NOMO-1 (cell line): ENCODE data around the gene RNF144A.
A peak's percentile ranks its signal among the peaks of the same experiment; 100 is the strongest.
"Not testable (repeated sequence)": the region's sequence is repeated elsewhere in the genome, so short reads cannot be mapped to it uniquely, and the experiment has no call there.

Experiments
- DNase-seq, 2 experiments: peaks; one replicate each; lab custom pipeline; 2025; ENCODE audit not compliant: unreplicated experiment in 2 of 2; lab: John Stamatoyannopoulos, UW

The RNF144A gene

DNA sequence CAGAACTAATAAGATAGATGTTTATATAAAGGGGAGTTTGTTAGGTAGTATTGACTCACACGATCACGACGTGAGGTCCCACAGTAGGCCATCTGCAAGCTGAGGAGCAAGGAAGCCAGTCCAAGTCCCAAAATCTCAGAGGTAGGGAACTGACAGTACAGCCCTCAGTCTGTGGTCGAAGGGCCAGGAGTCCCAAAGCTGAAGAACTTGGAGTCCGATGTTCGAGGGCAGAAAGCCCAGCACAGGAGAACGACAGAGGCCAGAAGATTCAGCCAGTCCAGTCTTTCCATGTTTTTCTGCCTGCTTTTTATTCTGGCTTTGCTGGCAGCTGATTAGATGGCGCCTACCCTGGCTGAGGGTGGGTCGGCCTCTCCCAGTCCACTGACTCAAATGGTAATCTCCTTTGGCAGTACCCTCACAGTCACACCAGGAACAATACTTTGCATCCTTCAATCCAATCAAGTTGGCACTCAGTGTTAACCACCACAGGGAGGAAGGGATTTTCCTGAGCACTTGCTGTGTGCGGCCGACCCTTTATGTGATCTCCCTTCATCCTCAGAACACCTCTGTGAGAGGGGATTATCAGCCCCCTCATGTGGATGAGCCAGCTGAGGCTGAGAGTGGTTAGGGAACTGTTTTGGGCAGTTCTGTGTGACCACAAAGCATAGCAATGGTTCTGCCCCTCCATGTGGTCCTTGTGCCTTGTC lies 78.3 kb downstream of the RNF144A start:
- no peak for DNase-seq

DNA sequence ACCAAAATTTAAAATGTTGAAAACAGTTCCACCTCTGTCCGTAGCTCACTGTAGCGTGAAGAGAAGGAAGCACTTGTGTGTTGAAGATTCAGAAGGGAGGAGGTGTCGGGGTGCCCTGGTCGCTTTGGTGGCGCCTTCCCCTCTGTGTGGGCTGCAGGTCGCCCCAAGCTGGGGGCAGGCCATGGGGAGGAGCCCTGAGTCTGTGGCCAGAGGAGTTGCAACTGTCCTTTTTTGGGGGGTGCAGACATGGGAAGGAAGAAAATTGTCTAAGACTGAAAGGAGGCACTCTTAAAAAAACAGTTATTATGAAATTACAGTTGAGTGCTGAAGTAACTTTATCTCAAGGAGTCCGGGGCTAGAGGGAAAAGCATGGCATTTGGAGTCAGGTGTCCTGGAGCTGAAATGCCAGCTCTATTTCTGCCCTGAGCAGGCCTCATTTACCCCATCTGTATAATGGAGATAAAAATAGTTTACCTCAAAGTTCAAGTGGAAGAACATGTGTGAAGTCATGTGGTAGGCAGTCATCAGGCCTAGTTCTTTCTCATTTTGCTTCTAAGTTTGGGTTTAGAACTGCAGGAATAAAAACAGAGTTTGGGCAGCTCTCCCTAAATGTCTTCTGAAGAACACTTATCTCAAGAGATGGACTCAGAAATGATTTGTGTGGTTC lies 82.1 kb downstream of the RNF144A start:
- DNase-seq: peak; percentile 10 to 52

DNA sequence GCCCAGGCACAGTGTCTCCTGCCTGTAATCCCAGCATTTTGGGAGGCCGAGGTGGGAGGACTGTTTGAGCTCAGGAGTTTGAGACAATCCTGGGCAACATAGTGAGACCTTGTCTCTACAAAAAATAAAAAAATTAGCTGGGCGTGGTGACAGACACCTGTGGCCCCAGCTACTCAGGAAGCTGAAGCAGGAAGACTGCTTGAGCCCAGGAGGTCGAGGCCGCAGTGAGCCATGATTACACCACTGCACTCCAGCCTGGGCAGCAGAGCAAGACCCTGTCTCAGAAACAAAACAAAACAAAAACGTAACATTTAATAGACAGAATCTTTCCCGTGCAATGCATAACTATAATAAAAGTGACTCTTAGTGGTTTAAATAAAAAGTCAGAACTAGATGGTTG lies 84.2 kb downstream of the RNF144A start:
- DNase-seq: not testable (repeated sequence)

DNA sequence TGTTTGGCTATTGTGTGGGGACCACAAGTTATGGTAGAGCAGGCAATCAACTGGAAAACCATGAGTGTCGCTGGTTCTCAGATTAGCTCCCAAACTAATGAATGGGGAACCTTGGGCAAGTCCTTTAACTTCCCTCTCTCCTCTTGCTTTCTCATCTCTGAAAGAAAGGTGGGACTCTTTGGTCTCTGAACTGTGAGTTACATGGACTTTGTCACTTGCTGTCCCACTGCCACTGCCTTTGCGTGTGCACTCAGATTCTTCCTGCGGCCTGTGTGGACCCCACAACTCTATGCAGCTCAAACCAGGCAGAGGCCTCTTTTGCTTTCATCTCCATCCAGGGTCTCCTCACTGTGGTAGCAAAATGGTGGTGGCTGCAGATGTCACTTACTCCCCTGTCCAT lies 86.7 kb downstream of the RNF144A start:
- no peak for DNase-seq

DNA sequence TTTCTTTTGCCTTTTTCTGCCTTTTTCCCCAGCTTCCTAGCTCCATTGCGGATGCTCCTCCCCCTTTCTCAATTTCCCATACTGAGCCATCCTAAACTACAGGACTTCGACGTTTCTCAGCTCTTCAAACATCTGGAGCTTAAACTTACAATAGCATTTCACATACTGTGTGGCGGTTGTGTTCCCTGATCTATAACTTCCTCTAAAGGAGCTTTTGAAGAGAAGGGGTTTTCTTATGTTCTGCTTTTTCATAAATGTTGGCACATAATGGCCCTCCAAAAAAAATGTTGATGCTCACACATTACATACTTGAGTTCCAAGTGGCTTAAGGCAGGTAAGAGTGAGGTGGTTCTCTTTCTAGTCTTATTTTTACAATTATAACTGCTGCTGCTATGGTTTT lies 87.4 kb downstream of the RNF144A start:
- DNase-seq: peak; percentile 56 to 94

DNA sequence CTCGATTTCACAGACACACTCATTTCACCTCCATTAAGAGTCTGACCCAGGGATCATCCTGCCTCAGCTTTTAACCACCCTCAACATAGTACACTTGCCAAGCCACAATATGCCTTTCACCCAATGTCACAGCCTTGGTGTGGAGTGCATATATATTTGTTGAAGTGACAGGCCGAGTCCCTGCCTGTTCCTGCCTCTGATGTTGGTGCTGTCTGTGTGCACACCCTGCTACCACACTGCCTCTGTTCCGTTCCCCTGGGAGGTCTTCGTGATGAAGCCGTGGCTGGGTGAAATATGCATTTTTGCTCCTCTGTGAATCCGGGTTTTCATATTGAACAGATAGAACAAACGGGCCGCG lies 90.3 kb downstream of the RNF144A start:
- no peak for DNase-seq

DNA sequence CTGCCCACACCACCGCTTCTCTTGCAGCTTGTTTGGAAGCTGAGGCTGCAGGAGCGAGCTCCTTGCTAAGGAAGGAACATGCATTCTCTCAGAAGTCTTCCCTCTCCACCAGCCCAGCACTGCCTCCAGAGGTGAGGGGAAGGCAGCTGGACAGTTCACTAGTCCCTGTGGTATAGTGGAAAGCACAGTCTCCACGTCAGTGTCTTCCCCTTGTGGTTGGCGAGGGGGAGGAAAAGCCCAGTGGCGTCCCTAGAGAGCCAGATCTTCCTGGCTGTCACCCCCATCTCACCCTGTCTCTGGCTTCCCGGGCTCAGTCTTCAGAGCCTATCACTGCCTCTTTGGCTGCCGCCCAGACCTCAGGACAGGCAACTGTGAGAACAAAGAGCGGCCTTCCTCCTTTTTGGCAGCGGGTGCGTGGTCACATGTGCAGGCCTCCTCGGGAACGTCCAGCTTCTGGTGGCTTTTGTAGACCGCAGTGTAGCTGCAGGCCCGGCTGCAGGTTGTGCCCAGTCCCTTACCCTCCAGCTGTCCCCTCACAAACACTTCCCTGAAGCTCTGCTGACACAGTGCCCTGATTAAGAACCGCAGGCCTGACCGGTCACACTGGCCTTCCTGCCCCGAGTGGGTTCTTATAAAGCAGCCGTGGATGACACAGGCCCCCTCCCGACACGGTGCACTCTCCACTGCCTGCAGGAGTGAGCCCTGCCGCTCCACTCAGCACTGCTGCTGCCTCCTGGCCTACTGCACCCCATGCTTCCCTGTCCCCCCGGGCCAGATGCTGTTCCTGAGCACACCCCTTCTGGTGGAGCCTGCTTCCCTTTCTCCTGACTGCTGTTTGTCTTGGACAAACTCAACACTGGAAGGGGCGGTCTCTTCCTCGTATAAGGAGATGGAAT lies 90.9 kb downstream of the RNF144A start:
- DNase-seq: peak; percentile 13 to 21

DNA sequence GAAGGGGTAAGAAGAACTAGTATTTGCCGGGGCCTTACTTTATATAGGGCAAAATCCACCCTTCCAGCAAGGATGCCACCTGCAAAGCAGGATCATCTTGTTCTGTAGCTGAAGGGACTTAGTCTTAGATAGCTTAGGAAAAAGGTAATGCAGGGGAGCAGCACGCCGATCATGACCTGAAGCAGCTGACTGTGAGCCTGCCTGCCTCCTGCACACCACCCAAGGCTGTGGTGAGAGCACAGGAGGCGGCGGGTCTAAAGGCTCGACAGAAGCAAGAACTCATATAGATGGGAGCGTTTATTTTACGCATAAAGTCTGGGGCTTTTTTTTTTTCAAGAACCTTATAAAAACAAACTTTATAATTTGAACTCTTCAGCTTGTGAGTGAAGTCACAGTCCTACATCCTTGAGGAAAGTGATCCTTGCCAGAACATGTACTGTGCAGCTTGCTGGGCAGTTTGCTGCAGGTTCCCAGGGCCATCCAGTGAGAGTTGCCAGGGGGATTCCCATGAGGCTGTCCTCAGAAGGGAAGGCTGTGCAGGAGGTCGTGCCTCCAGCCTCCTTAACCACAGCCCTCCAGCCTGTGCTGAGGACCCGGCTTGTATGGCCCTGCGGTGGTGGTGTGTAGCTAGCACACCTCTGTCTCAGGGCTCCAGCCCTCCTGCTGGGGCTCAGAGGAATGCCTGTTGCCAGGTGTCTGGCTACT lies 92.1 kb downstream of the RNF144A start:
- no peak for DNase-seq

DNA sequence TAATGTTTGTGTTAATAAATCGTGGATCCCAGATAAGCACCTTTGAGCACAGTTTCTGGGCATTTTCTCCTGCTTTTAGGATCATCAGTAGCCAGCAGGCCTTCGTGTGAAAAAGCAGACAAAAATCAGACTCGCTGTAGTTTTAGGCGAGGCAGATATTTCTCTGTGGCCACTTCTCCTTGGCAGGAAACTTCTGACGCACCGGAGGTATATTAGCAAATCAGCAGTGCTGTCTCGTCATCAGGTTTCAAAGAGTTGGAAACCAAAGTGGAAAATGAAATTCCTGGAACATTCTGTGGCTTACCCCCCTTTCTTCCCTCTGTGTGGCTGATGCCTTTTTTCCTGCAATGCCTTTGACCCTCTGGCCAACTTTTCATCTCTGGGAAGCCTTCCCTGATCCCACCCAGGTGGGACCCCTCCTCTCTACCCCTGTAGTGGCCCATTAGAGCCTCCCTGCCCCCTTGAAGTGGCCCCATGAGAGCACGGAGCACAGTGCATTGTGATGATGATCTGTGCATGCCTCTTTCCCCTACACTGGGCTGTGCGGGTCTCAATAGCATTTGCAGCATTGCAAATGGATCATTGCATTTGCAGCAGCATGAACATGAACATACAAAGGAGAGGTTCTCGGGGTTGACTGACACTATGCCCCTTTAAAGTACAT lies 93.3 kb downstream of the RNF144A start:
- DNase-seq: no peak

DNA sequence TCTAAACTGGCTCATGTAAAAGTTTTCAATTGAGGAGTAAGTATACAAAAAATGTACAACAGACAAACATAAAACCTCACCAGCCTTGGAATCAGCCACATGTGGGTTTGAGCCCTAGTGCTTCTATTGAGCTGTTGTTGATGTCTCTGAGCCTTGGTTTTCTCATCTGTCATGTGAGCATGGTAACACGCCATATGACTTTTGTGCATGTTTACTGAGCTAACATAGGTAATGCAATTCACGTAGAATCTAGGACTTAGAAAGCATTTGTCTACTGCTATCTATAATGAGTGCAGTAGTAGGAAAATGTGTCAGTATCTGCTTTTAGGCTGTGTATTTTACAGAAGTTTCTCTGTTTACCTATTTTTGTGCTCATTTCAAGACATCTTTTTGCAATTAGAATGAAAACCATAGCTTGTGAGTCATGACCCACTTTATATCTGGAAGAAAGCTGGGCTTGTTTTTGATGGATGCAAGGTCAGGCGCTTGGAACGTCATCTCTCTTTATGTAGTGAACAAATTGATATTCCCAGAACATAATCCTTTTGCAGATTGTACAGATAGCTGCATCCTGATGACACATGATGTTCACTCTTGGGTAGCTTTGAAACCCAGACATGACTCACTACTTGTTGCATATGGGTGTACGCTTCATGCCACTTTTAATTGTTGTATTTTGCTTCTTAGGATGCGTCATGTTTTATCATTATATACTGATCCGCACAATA lies 94.3 kb downstream of the RNF144A start:
- no peak for DNase-seq

DNA sequence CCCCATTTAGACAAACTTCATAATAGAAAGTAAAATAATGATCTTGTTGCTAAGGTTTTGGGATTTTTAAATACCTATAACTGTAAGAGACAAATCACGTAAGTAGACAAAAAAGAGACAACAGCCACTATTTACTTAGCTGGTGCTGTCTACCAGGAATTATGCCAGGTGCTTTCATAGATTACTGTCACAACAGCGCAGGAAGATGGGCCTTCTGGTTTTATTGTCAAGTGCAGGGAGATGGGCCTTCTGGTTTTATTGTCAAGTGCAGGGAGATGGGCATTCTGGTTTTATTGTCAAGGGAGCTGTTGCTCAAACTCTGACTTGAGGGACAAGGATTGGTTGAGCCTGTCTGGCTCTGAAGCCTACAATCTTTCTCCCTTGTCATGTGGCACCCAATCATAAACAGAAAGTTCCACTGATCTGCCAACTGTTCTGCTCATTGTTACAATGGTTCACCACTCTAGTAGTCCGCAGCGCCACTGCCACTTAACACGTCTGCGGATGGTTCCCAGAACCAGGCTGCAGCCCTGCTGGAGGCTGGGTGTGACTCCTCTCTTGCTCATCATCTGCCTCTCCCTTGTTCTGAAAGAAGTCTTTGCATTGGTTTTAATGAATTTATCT lies 95.0 kb downstream of the RNF144A start:
- no peak for DNase-seq

DNA sequence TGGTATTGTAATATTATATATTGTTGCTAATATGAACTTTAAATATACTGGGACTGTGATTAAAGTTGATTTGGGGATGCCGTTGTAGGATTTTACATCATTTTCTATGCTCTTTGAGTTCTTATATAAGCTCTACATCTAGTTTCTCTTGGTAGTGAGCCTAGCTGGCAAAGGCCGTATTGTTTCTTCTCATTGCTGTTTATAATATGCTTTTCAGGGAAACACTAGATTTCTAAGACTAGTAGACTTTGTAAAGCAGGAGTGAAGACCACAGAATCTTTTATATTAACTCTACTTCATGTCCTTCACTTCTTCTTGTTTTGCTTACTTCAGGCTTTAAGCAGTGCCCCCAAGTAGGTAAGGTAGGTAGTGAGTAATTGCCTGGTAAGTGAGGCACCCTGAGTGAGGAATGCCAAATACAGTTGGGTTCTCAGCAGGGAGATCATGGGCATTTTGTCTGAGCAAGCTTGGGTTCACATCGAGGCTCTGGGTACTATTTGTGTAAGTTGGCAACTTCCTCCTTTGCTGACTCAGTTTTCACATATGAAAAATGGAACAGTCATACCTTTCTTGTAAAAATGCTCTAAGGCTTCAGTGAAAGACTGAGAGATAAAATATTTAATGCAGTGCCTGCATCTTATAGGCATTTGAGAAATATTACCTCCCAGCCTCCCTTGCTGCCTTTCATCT lies 96.4 kb downstream of the RNF144A start:
- no peak for DNase-seq

DNA sequence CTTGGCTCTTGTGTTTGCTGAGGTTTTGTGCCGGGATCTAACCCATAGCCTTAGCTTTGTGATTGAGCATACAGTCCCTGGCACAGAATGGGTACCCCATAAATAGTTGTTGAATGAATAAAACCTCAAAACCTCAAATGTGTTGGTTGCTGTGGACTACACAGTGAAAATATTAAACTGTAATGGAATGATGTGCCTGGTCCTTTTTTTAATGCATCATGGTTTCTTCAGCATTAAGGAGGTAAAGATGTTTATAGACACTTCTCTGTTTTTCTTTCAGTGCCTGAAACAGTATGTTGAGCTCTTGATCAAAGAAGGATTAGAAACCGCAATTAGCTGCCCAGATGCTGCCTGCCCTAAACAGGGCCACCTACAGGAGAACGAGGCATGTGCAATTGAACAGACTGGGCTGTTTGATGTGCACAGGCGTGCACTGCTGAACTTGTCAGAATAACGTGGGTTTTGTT lies 97.0 kb downstream of the RNF144A start:
- peak; percentile 64 to 67 for DNase-seq

DNA sequence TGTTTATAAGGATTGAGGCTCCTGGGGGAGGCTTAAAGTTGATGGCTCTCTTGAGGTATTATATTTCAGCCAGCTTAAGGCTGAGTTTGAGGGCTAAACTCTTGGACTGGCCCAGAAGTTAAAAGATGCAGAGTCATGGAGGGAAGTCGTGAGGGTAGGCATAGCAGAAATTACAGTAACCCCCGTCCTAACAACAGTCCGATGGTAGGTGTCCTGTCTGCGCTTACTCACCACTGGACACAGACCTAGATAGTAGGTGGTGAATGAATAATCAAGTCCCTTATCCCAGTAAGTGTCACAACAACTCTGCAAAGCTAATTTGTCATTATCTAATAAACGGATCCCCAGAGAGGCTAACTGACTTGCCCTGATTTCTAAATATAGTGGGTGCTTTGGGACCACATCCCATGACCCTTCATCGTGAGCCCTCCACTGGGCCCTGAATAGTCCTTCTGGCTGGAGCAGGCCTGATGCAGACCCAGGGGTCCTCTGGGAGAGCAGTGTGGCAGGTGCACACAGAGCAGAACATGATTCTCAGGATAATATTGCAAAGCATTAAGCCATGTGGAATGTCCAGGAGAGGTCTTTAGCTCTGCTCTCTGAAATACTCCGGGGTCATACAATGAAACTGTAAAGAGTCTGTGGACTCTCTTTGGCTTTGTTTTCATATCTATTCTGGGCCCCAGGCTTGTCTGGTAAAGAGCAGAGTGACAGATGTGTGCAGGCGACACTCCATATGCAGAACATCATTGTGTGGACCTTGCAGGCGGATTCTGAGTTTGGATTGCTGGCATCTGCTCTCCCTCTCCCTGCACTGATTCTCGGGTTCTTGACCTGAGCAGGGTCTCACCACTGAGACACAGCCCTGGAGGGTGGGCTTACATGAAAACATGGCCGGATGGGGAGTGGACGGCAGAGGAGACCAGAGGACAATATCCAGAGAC lies 98.1 kb downstream of the RNF144A start:
- peak in 1 of 2 experiments; percentile 32 for DNase-seq

DNA sequence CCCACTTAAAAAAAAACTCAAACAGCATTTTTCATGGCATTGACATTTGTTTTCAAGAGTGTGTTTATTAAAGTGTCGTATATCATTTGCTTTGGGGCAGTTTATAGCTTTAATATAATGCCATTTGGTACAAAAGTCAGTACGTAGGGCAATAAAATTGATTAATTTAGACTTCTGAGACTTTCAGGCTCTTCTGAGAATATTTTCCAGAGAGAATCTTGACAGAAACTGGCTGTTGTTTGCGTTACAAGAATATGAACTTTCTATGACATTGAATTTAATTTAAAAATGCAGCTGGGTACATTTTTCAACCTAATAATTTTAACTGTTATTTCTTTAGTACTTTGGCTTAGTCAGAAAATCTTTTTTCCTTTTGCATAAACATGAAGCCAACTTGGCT lies 98.9 kb downstream of the RNF144A start:
- DNase-seq: no peak

DNA sequence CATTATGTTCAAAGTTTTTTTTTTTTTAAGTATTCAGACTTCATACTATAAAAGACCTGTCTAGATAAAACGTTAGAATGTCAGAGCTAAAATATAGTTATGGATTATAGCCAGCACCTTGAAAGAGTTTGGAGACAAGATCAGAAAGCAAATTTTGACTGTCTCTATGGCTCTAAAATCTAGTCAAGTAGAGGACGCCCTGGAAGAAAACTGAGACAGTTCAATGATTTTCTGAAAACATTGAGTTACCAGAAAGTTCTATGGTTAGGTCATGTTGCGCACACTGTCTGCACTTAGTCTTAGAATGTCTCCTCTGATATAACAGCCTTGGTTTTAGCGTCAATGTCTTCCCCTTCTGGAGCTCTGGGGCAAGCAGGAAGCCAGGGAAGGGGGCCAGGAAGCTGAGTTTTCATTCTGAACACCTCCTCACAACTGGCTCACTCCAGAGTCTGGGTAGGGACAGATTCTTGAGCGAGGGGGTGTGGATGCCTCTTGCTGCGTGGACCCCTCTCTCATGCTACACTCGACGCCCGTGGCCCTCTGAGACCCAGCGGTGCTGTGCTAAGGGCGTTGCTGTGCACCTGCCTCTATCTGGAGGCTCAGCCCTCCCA lies 99.5 kb downstream of the RNF144A start:
- DNase-seq: no peak

DNA sequence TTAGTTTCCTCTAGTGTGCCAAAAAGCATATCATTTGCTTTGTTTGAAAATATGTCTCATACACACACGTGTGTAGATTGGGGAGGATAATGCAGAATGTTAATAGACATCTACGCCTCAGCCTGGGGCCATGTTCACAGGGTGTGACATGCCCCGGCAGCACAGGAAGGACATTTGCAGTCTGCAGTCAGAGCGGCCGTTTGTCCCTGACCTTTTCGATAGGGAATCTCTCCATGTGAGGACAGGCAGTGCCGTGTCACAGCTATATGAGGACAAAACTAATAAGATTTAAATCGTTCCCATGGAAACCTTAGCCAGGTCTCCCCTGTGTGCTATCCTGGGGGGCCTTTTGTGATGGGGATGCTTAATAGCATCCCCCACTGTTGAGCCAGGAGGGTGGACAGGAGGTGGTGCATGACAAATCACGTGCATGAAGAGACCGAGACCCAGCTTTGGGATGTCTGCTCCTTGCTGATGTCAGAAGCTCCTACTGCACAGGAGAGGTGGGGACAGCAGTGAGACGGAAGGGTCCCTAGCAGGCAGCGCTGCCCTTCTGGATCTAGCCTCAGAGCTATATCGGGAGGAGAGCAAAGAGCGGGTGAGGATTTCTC lies 100.6 kb downstream of the RNF144A start:
- DNase-seq: no peak
